Hepatic stellate cell (primary cell): ENCODE data around the gene SH2D7.

Experiments used
- DNase-seq: peaks from one replicate; pipeline ENCODE4 v3.0.0; 2011; ENCODE audit warnings: low spot score

The SH2D7 gene

DNA sequence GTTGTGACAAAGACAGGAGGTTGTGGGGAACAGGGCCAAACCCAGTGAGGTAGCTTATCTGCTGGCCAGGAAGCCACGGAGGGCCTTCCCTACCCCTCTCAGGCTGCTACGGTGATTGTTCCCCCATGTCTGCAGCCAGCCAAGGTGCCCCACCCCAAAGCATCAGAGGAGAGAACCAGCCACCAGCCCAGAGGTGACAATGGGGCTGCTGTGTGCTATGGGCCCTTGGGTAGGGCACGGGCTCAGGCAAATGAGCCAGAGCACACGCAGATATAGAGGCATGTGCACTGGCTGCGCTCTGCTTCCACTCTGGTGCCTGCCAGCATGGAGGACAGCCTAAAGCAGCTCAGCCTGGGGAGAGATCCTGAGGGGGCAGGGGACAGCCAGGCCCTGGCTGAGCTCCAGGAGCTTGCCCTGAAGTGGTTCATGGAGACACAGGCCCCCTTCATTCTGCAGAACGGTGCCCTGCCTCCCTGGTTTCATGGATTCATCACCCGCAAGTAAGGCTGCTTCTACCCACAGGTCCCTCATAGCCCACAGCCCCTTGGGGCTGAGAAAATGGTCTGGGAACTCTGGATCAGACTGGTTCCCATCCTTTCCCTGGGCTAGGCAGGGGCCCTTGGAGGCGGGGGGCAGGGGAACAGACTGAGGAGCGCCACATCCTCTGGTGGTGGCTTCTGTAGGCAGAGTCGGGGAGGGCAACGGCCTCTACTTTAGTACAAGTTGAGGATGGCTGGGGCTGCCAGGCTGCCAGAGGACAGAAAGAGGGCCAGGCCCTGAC is at the start of gene SH2D7:
SH2D7 (plus strand) TSS at position 301 of the 781 bp plus-strand sequence; CDS start at position 325, 24 bp downstream.
- no peak for DNase-seq

GRCh38 chr15:78044407-78045155 is 47.8 kb upstream of the SH2D7 start:
- DNase-seq: no peak

- no peak for DNase-seq
Observed at GRCh38 chr15:78045189-78045588, 47.2 kb upstream of the SH2D7 start.

- no peak for DNase-seq
Observed at GRCh38 chr15:78046796-78047341, 45.5 kb upstream of the SH2D7 start.

GRCh38 chr15:78047761-78048627 is 44.4 kb upstream of the SH2D7 start:
- no peak for DNase-seq

DNA sequence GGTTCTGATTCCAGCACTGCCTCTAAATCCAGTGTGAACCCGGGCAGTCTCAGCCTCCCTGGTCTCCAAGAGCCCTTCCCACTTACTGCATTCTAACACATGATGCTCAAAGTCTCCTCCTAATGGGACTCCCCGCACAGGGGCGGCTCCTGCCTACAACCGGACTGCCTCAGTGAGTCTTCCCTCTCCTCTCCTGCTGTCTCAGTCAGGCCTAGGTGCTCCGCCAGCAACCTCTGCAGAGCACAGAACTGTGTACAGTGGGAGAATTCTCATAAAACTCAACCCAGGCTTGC is 43.8 kb upstream of the SH2D7 start:
- DNase-seq: no peak

- DNase-seq: no peak
Observed at GRCh38 chr15:78049691-78050440, 42.5 kb upstream of the SH2D7 start.

DNA sequence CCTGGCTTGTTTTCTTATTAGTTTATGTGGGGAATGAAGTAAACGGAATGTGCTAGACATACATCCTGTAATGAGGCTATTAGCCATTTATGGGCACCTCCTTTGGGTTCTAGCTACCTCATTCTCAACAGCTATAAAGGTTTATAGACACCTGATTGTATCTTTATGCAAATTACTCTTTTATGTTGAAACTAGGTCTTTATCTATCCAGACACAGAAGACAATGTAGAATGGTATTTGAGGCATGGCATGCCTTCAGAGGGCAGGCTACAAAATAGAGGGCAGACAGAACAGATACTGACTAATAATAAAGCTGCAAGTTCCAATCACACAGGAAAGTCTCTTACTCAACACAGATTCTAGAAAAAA is 41.9 kb upstream of the SH2D7 start:
- DNase-seq: no peak

DNA sequence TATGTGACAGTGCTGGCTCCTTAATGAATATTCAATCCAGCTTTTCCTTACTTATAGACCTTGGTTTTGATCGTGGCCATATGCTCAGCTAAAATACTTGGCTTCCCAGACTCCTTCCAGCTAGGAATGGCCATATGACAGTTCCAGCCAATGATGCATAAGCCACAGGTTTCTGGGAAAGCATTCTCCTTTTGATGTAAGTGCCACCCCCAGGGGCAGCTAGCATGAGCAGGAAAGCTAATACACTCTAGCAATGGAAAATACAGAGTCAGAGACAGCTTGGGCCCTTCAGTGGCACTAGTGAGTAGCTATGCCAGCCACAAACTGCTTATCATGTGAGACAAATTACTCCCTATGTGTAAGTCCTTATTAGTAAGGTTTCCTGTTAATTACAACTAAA is 41.5 kb upstream of the SH2D7 start:
- DNase-seq: no peak

DNA sequence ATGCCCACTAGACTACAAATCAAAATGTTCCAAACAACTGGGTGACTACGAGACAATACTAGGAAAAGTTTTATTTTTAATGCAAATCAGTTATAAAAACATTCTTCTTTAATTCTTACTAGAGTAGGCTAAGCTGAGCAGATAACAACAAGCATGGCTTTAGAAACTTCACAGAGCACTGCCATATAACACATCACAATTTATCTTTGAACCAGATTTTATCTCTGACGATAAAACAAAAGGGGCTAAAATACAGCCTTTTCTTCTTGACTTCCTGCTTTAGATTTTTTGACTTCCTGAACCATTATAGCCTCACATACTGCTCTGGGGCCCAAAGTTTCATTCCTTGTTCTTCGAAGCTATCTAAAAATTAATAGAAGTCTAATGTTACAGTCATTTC is 40.8 kb upstream of the SH2D7 start:
- no peak for DNase-seq

DNA sequence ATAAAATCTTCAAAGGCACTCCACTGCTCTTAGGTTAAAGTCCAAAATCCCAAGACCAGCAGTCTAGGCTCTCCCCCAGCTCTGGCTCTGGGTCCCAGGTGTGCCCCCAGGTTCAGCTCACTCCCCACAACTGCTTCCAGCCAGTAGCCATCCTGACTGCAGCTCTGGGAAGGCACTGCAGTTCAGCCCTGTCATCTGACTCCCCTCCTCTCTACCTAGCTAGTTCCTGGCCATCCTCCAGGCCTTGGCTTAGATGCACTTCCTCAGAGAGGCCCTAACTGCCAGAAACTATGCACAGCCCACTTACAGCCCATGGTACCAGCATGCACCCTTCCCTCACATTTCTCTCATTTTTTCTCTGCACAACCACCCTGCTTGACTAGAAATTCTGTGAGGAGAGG is 40.4 kb upstream of the SH2D7 start:
- DNase-seq: no peak

GRCh38 chr15:78052545-78052944 is 39.8 kb upstream of the SH2D7 start:
- DNase-seq: no peak

GRCh38 chr15:78054518-78054917 is 37.8 kb upstream of the SH2D7 start:
- DNase-seq: no peak

DNA sequence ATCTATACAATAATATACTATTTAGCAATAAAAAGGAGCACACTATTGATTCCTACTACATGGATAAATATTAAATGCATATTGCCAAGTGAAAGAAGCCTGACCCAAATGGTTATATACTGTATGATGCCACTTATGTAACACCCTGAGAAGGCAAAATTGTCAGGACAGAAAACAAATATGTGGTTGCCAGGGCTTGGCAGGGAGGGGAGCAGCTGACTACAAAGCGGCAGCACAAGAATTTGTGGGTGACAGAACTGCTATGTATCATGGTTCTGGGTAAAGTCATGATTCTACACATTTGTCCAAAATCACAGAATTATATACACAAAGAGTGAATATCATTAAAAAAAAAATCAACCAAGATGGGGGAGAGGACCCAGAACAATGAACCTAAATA is 37.4 kb upstream of the SH2D7 start:
- no peak for DNase-seq

- DNase-seq: no peak
Observed at GRCh38 chr15:78055919-78056713, 36.2 kb upstream of the SH2D7 start.

GRCh38 chr15:78056714-78057269 is 35.6 kb upstream of the SH2D7 start:
- no peak for DNase-seq

GRCh38 chr15:78057803-78058202 is 34.6 kb upstream of the SH2D7 start:
- DNase-seq: no peak

DNA sequence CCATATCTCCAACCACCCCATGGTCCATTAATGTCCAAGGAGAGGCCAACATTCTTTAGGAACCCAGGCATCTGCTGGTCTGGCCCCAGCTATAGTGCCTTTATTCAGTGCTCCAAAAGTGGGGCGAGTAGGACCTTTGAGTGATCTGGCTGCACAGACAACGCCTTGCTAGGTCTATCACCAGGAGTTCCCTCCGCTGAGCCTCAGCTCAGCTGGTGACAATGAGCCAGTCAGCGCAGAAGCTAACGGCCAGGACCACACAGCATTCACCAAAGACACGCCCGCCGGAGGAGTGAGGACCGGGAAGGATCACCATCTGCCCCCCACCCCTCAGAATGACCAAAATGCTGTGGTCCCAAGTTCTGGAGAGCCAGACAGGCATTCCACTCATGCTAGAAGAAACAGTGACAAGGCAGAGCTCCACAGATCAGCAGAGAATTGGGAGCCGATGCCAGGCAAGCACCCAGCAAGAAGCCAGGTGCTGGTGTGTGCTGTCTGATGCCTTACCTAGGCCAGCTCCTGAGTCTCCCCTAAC is 33.9 kb upstream of the SH2D7 start:
- no peak for DNase-seq

- no peak for DNase-seq
Observed at GRCh38 chr15:78059110-78059839, 33.1 kb upstream of the SH2D7 start.

DNA sequence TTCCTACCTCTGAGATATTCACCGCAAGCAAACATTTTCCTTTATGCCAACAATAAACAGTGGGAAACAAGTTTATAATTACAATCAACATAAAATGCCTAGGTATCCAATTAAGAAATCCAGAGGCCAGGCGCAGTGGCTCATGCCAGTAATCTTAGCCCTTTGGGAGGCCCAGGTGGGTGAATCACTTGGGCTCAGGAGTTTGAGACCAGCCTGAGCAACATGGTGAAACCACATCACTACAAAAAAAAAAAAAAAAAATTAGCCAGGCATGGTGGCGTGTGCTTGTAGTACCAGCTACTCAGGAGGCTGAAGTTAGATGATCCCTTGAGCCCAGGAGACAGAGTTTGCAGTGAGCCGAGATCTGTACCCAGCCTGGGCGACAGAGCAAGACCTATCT is 32.1 kb upstream of the SH2D7 start:
- no peak for DNase-seq
